DOHH2 (cell line): ENCODE results near the gene CEP95.

Source experiments
- EZH2phosphoT487 ChIP-seq: fragments of 200-600 bp; sonication (generic); IDR thresholded peaks from 2 replicates; pipeline ENCODE4 v1.6.1; 2017; ENCODE audit warnings: borderline replicate concordance, mild to moderate bottlenecking, antibody characterized with exemption, low read length, moderate library complexity, mixed read lengths
- TF ChIP-seq, protein P1 (sequence below): fragments of 200-600 bp; sonication (generic); IDR thresholded peaks from one replicate; pipeline ENCODE4 v1.5.1; 2014; ENCODE audit warnings: antibody characterized with exemption, mild to moderate bottlenecking, low read depth, low read length; ENCODE audit not compliant: poor library complexity, severe bottlenecking

- TF ChIP-seq, protein P1, sequence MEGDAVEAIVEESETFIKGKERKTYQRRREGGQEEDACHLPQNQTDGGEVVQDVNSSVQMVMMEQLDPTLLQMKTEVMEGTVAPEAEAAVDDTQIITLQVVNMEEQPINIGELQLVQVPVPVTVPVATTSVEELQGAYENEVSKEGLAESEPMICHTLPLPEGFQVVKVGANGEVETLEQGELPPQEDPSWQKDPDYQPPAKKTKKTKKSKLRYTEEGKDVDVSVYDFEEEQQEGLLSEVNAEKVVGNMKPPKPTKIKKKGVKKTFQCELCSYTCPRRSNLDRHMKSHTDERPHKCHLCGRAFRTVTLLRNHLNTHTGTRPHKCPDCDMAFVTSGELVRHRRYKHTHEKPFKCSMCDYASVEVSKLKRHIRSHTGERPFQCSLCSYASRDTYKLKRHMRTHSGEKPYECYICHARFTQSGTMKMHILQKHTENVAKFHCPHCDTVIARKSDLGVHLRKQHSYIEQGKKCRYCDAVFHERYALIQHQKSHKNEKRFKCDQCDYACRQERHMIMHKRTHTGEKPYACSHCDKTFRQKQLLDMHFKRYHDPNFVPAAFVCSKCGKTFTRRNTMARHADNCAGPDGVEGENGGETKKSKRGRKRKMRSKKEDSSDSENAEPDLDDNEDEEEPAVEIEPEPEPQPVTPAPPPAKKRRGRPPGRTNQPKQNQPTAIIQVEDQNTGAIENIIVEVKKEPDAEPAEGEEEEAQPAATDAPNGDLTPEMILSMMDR = no peak
- TF ChIP-seq EZH2phosphoT487 = no peak
Observed at GRCh38 chr17:64484380-64484779, 22.4 kb upstream of the CEP95 start.
